Measurements from ENCODE around the gene CTSH. TPM values are rescaled to one million over a fixed set of nuclear protein-coding genes. Genes with fewer than 3 reads are reported as not detected.

CTSH gene
- total RNA-seq, 1 experiment from 2014 or later = 146 TPM

GRCh38 chr15:78893538-78893937 is 51.3 kb downstream of the CTSH start:
- no peak for TF ChIP-seq CTCF (conservative IDR thresholded peaks at IDR 0.05; ENCODE audit: low read depth, low read length)
- TF ChIP-seq EZH2phosphoT487 (IDR thresholded peaks at IDR 0.05; ENCODE audit: borderline replicate concordance, low read length) = no peak
- TF ChIP-seq EZH2 (IDR thresholded peaks at IDR 0.05; ENCODE audit: low read length, unreplicated experiment) = no peak
- Histone ChIP-seq H3K79me2 (ENCODE audit: low read length) (peaks cover 24% of the 10 kb centered on the region; the same call in 1 of the 2 replicates), H3K27ac (ENCODE audit: low read length) (no peak overlapping the region), H3K9ac (ENCODE audit: low read length) (no peak overlapping the region), H3K4me1 (ENCODE audit: insufficient read depth, low read length) (no peaks in the 10 kb centered on the region), H3K9me2 (replicated peaks; ENCODE audit: low read length) (no peaks in the 10 kb centered on the region), H3K27me3 (ENCODE audit: low read length) (no peaks in the 10 kb centered on the region), H3K36me3 (ENCODE audit: low read depth, low read length) (peaks cover 85% of the 10 kb centered on the region), H3K4me3 (ENCODE audit: low read length) (no peak overlapping the region), H3F3A (ENCODE audit: low read length, unreplicated experiment) (no peaks in the 10 kb centered on the region), H2AFZ (ENCODE audit: low read length) (no peak overlapping the region), H3K4me2 (ENCODE audit: low read length) (no peak overlapping the region), H4K20me1 (ENCODE audit: low read length) (peaks cover 23% of the 10 kb centered on the region), H3K9me3 (ENCODE audit: low read length) (no peaks in the 10 kb centered on the region)
- ChIA-PET CTCF (no interaction called here), POLR2A (ENCODE audit: unreplicated experiment) (no interaction called here)
- DNase-seq = no peak
- no TSS peak for BruUV-seq (replicated peaks)
- ATAC-seq = no peak
- intact Hi-C loops (cut with micrococcal nuclease) = no loop called here

- CTCF ChIA-PET = no interaction called here
- Histone ChIP-seq H3K9ac (ENCODE audit: low read length) (no peak overlapping the region), H3F3A (ENCODE audit: low read length, unreplicated experiment) (peaks cover 5% of the 10 kb centered on the region), H3K9me3 (ENCODE audit: low read length) (no peaks in the 10 kb centered on the region), H3K27ac (ENCODE audit: low read length) (no peak overlapping the region), H3K4me2 (ENCODE audit: low read length) (no peak overlapping the region), H3K79me2 (ENCODE audit: low read length) (peaks cover 51% of the 10 kb centered on the region), H2AFZ (ENCODE audit: low read length) (no peak overlapping the region), H3K9me2 (replicated peaks; ENCODE audit: low read length) (no peaks in the 10 kb centered on the region), H3K4me3 (ENCODE audit: low read length) (no peak overlapping the region), H4K20me1 (ENCODE audit: low read length) (peaks cover 40% of the 10 kb centered on the region), H3K4me1 (ENCODE audit: insufficient read depth, low read length) (no peaks in the 10 kb centered on the region), H3K36me3 (ENCODE audit: low read depth, low read length) (peaks cover 88% of the 10 kb centered on the region), H3K27me3 (ENCODE audit: low read length) (no peaks in the 10 kb centered on the region)
- ATAC-seq (no peak), DNase-seq (no peak)
- BruUV-seq (replicated peaks) = no TSS peak
- TF ChIP-seq CTCF (conservative IDR thresholded peaks at IDR 0.05; ENCODE audit: low read depth, low read length) (no peak), EZH2phosphoT487 (IDR thresholded peaks at IDR 0.05; ENCODE audit: borderline replicate concordance, low read length) (no peak), EZH2 (IDR thresholded peaks at IDR 0.05; ENCODE audit: low read length, unreplicated experiment) (no peak)
- intact Hi-C loops (cut with micrococcal nuclease) = no loop called here
- POLR2A ChIA-PET (ENCODE audit: unreplicated experiment) = no interaction called here
Measured at GRCh38 chr15:78889000-78889399, 55.8 kb downstream of the CTSH start.

- peaks cover 92% of the 10 kb centered on the region for H4K20me1 ChIP-seq (ENCODE audit: low read length)
- no peak overlapping the region for H2AFZ ChIP-seq (ENCODE audit: low read length)
- H3K79me2 ChIP-seq (ENCODE audit: low read length) = peaks cover 97% of the 10 kb centered on the region
- H3K4me3 ChIP-seq (ENCODE audit: low read length) = no peak overlapping the region
- no peak overlapping the region for H3K4me2 ChIP-seq (ENCODE audit: low read length)
- CTCF ChIA-PET = no interaction called here
- no peaks in the 10 kb centered on the region for H3K27me3 ChIP-seq (ENCODE audit: low read length)
- BruUV-seq (replicated peaks) = no TSS peak
- no peaks in the 10 kb centered on the region for H3K9me2 ChIP-seq (replicated peaks; ENCODE audit: low read length)
- peaks cover 32% of the 10 kb centered on the region for H3K4me1 ChIP-seq (ENCODE audit: insufficient read depth, low read length)
- intact Hi-C loops (cut with micrococcal nuclease) = no loop called here
- H3F3A ChIP-seq (ENCODE audit: low read length, unreplicated experiment) = peaks cover 5% of the 10 kb centered on the region
- no peak overlapping the region for H3K27ac ChIP-seq (ENCODE audit: low read length)
- ATAC-seq = no peak
- no peak overlapping the region for H3K9ac ChIP-seq (ENCODE audit: low read length)
- peaks cover 56% of the 10 kb centered on the region for H3K36me3 ChIP-seq (ENCODE audit: low read depth, low read length)
- TF ChIP-seq CTCF (conservative IDR thresholded peaks at IDR 0.05; ENCODE audit: low read depth, low read length) (no peak), EZH2phosphoT487 (IDR thresholded peaks at IDR 0.05; ENCODE audit: borderline replicate concordance, low read length) (no peak), EZH2 (IDR thresholded peaks at IDR 0.05; ENCODE audit: low read length, unreplicated experiment) (no peak)
- no peaks in the 10 kb centered on the region for H3K9me3 ChIP-seq (ENCODE audit: low read length)
- DNase-seq = no peak
- POLR2A ChIA-PET (ENCODE audit: unreplicated experiment) = no interaction called here
Measured at GRCh38 chr15:78881681-78882080, 63.2 kb downstream of the CTSH start.
